ENCODE results near the gene GINS2.

DNA sequence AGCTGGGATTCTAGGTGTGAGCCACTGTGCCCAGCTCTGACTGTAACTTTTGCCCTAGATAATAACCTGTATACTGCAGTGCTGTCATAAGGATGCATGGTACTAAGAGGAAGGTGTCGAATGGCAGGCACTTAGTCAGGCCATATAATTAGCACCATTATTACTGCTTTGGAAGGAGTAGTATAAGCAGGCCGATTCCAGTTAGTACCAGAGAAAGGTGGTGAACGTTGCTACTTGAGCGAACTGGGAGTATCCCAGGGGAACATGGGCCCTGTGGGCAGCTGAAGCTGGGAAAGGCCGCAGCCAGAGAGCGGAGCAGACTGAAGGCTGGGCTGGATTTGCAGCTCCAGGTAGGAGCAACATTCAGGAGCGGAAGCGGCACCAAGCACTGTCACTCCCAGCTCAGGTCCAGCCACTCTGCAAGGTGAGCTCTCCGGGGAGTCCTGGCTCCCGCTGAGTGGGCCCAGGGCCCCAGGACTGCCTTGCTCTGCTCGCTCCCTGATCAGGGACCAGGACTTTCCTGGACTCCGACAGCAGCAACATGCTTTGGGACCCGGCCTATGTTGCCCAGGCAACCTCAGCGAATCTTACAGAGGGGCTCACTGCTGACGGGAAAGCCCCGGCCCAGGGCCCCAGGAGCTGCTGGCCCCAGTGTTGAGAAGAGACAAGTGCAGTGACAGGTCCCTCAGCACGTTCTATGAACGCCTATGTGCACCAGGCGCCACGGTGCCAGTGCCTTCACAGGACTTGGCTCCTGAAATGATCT, 33.6 kb upstream of the GINS2 start:
- TF ChIP-seq, protein P1, sequence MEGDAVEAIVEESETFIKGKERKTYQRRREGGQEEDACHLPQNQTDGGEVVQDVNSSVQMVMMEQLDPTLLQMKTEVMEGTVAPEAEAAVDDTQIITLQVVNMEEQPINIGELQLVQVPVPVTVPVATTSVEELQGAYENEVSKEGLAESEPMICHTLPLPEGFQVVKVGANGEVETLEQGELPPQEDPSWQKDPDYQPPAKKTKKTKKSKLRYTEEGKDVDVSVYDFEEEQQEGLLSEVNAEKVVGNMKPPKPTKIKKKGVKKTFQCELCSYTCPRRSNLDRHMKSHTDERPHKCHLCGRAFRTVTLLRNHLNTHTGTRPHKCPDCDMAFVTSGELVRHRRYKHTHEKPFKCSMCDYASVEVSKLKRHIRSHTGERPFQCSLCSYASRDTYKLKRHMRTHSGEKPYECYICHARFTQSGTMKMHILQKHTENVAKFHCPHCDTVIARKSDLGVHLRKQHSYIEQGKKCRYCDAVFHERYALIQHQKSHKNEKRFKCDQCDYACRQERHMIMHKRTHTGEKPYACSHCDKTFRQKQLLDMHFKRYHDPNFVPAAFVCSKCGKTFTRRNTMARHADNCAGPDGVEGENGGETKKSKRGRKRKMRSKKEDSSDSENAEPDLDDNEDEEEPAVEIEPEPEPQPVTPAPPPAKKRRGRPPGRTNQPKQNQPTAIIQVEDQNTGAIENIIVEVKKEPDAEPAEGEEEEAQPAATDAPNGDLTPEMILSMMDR (IDR thresholded peaks at IDR 0.05): no peak
- TF ChIP-seq EZH2phosphoT487 (IDR thresholded peaks at IDR 0.05; ENCODE audit: borderline replicate concordance, low read depth): no peak
- no peak for TF ChIP-seq JUND (IDR thresholded peaks at IDR 0.05)
- TF ChIP-seq FOXJ3 (CRISPR knock-in tag; IDR thresholded peaks at IDR 0.05): no peak
- no peak for TF ChIP-seq YY1 (IDR thresholded peaks at IDR 0.05; ENCODE audit: low read depth)
- no peak for TF ChIP-seq RFX5 (IDR thresholded peaks at IDR 0.05; ENCODE audit: low read length)
- TF ChIP-seq RAD21 (IDR thresholded peaks at IDR 0.05; ENCODE audit: low read length): no peak
- TF ChIP-seq TEAD4 (IDR thresholded peaks at IDR 0.05; ENCODE audit: borderline replicate concordance, insufficient read depth): no peak
- TF ChIP-seq NRF1 (IDR thresholded peaks at IDR 0.05; ENCODE audit: low read depth, low read length): no peak
- TF ChIP-seq RCOR1 (IDR thresholded peaks at IDR 0.05; ENCODE audit: low read length): no peak
- TF ChIP-seq, protein P2, sequence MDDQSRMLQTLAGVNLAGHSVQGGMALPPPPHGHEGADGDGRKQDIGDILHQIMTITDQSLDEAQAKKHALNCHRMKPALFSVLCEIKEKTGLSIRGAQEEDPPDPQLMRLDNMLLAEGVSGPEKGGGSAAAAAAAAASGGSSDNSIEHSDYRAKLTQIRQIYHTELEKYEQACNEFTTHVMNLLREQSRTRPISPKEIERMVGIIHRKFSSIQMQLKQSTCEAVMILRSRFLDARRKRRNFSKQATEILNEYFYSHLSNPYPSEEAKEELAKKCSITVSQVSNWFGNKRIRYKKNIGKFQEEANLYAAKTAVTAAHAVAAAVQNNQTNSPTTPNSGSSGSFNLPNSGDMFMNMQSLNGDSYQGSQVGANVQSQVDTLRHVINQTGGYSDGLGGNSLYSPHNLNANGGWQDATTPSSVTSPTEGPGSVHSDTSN (IDR thresholded peaks at IDR 0.05): no peak
- TF ChIP-seq ELF1 (IDR thresholded peaks at IDR 0.05): no peak
